Measurements from ENCODE around the gene MYO1B. TPM values are rescaled to one million over a fixed set of nuclear protein-coding genes. Genes with fewer than 3 reads are reported as not detected.

MYO1B gene
- polyA plus RNA-seq, 3 donors, result 0.01 TPM; not detected in 2

- H3K36me3 Mint-ChIP-seq, result no peaks in the 10 kb centered on the region
- TF ChIP-seq, protein P1, sequence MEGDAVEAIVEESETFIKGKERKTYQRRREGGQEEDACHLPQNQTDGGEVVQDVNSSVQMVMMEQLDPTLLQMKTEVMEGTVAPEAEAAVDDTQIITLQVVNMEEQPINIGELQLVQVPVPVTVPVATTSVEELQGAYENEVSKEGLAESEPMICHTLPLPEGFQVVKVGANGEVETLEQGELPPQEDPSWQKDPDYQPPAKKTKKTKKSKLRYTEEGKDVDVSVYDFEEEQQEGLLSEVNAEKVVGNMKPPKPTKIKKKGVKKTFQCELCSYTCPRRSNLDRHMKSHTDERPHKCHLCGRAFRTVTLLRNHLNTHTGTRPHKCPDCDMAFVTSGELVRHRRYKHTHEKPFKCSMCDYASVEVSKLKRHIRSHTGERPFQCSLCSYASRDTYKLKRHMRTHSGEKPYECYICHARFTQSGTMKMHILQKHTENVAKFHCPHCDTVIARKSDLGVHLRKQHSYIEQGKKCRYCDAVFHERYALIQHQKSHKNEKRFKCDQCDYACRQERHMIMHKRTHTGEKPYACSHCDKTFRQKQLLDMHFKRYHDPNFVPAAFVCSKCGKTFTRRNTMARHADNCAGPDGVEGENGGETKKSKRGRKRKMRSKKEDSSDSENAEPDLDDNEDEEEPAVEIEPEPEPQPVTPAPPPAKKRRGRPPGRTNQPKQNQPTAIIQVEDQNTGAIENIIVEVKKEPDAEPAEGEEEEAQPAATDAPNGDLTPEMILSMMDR (IDR thresholded peaks at IDR 0.05), result no peak
- Histone ChIP-seq H3K4me1 (ENCODE audit: control insufficient read depth in 1 of 2, insufficient read depth in 2 of 2, low read length in 2 of 2) (no peaks in the 10 kb centered on the region), H3K9me3 (replicated peaks in 1 of 2; ENCODE audit: control insufficient read depth in 1 of 2, insufficient read depth in 1 of 2, low read length in 2 of 2) (peaks cover 0 to 5% of the 10 kb centered on the region in 2 donors), H3K4me2 (replicated peaks; ENCODE audit: extremely low read depth, low read length, poor library complexity, severe bottlenecking) (no peak overlapping the region), H2AFZ (ENCODE audit: insufficient read depth, low read depth, low read length, poor library complexity, severe bottlenecking) (no peak overlapping the region), H3K27ac (ENCODE audit: low read depth in 1 of 2, low read length in 2 of 2) (no peak overlapping the region), H3K36me3 (replicated peaks in 1 of 2; ENCODE audit: control insufficient read depth in 1 of 2, insufficient read depth in 2 of 2, low read length in 2 of 2) (no peaks in the 10 kb centered on the region), H3K9ac (ENCODE audit: insufficient read depth, low read length, poor library complexity, severe bottlenecking) (no peak overlapping the region), H4K20me1 (ENCODE audit: insufficient read depth, low read length) (no peaks in the 10 kb centered on the region), H3K4me3 (replicated peaks in 1 of 3; ENCODE audit: low read depth in 2 of 3, low read length in 3 of 3) (no peak overlapping the region), H3K27me3 (ENCODE audit: control insufficient read depth in 2 of 2, insufficient read depth in 2 of 2, low read length in 2 of 2) (no peaks in the 10 kb centered on the region), H3K79me2 (ENCODE audit: insufficient read depth, low read length) (no peaks in the 10 kb centered on the region)
- H3K27ac Mint-ChIP-seq, result no peak overlapping the region
- intact Hi-C loops (cut with micrococcal nuclease), result no loop called here
- peaks cover 0 to 5% (median 1%) of the 10 kb centered on the region in 3 donors for H3K27me3 Mint-ChIP-seq (ENCODE audit: low read depth in 3 of 3)
- no peak for DNase-seq
- no CpG with 5 or more reads among the region's 5 CpGs for WGBS (ENCODE audit: insufficient coverage)
- H3K4me3 Mint-ChIP-seq, result no peak overlapping the region
- H3K4me1 Mint-ChIP-seq, result no peaks in the 10 kb centered on the region
- H3K9me3 Mint-ChIP-seq, result peaks cover 2 to 16% (median 12%) of the 10 kb centered on the region in 7 donors
Measured at GRCh38 chr2:191451116-191451515, 205.9 kb downstream of the MYO1B start.

- Histone ChIP-seq H3K36me3 (replicated peaks in 1 of 2; ENCODE audit: control insufficient read depth in 1 of 2, insufficient read depth in 2 of 2, low read length in 2 of 2) (no peaks in the 10 kb centered on the region), H3K4me2 (replicated peaks; ENCODE audit: extremely low read depth, low read length, poor library complexity, severe bottlenecking) (no peak overlapping the region), H3K9ac (ENCODE audit: insufficient read depth, low read length, poor library complexity, severe bottlenecking) (no peak overlapping the region), H3K9me3 (replicated peaks in 1 of 2; ENCODE audit: control insufficient read depth in 1 of 2, insufficient read depth in 1 of 2, low read length in 2 of 2) (peaks cover 0 to 5% of the 10 kb centered on the region in 2 donors), H3K79me2 (ENCODE audit: insufficient read depth, low read length) (no peaks in the 10 kb centered on the region), H3K27me3 (ENCODE audit: control insufficient read depth in 2 of 2, insufficient read depth in 2 of 2, low read length in 2 of 2) (no peaks in the 10 kb centered on the region), H3K4me1 (ENCODE audit: control insufficient read depth in 1 of 2, insufficient read depth in 2 of 2, low read length in 2 of 2) (no peaks in the 10 kb centered on the region), H3K27ac (ENCODE audit: low read depth in 1 of 2, low read length in 2 of 2) (no peak overlapping the region), H4K20me1 (ENCODE audit: insufficient read depth, low read length) (no peaks in the 10 kb centered on the region), H2AFZ (ENCODE audit: insufficient read depth, low read depth, low read length, poor library complexity, severe bottlenecking) (no peak overlapping the region), H3K4me3 (replicated peaks in 1 of 3; ENCODE audit: low read depth in 2 of 3, low read length in 3 of 3) (no peak overlapping the region)
- TF ChIP-seq, protein P1 (IDR thresholded peaks at IDR 0.05), result no peak
- H3K36me3 Mint-ChIP-seq, result no peaks in the 10 kb centered on the region
- H3K4me3 Mint-ChIP-seq, result no peak overlapping the region
- H3K27me3 Mint-ChIP-seq (ENCODE audit: low read depth in 3 of 3), result peaks cover 0 to 5% (median 1%) of the 10 kb centered on the region in 3 donors
- H3K9me3 Mint-ChIP-seq, result peaks cover 2 to 18% (median 12%) of the 10 kb centered on the region in 7 donors
- H3K27ac Mint-ChIP-seq, result no peak overlapping the region
- 100% methylated on average over 2 of the region's 3 CpGs for WGBS (ENCODE audit: insufficient coverage)
- no peaks in the 10 kb centered on the region for H3K4me1 Mint-ChIP-seq
- intact Hi-C loops (cut with micrococcal nuclease), result no loop called here
- no peak for DNase-seq
Measured at GRCh38 chr2:191452065-191452464, 206.9 kb downstream of the MYO1B start.

Measured in CD14-positive monocyte (primary cell).